GM18861 (cell line): ENCODE data around the gene RPS6KL1.
A peak's percentile ranks its signal among the peaks of the same experiment; 100 is the strongest.

Experiments
- ATAC-seq: cut with Tn5 transposase; IDR thresholded peaks from one replicate; pipeline ENCODE4 v1.9.1; 2021; ENCODE audit not compliant: unreplicated experiment

The RPS6KL1 gene, protein sequence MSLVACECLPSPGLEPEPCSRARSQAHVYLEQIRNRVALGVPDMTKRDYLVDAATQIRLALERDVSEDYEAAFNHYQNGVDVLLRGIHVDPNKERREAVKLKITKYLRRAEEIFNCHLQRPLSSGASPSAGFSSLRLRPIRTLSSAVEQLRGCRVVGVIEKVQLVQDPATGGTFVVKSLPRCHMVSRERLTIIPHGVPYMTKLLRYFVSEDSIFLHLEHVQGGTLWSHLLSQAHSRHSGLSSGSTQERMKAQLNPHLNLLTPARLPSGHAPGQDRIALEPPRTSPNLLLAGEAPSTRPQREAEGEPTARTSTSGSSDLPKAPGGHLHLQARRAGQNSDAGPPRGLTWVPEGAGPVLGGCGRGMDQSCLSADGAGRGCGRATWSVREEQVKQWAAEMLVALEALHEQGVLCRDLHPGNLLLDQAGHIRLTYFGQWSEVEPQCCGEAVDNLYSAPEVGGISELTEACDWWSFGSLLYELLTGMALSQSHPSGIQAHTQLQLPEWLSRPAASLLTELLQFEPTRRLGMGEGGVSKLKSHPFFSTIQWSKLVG

DNA sequence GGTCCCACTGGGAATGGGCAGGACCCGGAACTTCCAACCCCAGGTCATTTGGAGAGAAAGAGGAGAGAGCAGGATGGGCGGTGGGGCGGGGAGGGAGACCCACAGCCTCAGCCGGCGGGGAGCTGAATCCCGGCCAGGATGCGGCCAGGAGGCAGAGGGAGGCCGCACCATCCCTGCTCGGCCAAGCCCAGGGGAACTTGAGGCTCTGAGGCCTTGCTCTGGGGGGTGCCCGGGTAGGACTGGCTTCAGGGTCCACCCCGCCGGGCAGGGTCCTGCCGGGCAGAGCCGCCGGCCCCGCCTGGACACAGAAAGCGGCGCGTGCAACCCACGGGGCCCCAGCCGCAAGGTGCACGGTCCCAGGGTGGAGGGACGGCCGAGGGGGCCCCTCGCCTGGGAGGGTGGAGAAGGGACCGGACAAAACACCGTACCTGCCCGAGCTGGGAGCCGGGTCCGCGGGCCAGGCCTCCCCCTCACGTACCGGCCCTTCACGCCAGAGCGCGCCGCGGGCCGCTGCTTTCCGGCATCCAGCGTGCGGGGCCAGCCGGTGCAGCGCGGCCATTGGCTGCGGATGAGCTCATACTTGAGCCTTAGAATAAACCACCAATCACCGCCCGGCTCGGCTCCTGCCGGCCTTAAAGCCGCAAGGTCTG, at the start of gene RPS6KL1:
RPS6KL1 (minus strand) TSS at position 509 of the 650 bp plus-strand sequence. CDS start 1,719 bp downstream, outside the sequence.
- ATAC-seq = peak; percentile 92

DNA sequence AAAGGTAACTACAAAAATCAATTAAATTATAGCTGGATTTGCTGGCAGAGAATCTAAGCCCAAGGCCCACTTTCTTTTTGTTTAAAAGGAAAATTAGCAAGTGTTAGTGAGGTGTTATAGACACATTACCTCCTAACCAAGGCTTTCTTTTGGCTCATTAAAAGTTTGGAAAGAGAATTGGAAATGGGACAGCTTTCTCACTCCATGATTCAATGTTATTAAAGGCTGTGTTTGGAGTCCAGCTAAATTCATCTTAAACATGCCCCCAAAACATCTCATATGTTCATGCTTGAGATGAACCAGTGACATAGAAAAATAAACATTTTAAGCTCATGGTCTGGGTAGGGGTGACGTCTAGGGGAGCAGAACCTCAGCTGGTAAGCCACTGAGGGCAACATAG, 45.8 kb upstream of the RPS6KL1 start:
- ATAC-seq = no peak

DNA sequence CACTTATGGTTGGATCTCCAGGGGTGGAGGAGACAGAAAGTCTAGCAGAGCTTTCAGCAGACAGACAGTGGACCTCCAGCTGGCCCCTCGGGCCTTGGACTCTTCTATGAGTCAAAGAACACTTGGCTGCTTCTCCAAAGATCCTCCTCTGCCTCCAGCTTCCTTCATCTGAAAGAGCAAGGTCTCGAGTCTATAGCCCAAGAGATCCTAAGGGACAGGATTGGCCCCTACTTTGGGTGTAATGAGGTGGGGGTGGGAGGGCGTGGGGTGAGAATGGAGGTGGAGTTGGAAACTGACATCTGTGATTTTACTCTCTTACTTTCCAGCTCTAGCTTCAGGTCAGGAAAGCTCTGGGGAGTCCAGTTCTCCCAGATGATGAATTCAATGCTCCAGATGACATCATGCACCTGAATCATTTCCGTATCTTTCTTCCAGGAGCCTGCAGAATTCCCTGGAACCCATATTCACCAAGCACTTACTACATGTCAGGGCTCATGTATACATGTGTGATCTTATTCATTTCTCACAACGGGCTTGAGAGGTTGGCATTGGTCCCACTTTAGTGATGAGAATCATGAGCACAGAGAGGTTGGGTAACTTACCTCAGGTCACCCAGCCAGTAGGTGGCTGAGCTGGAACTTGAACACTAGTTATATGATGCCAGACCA, 42.6 kb upstream of the RPS6KL1 start:
- no peak for ATAC-seq

DNA sequence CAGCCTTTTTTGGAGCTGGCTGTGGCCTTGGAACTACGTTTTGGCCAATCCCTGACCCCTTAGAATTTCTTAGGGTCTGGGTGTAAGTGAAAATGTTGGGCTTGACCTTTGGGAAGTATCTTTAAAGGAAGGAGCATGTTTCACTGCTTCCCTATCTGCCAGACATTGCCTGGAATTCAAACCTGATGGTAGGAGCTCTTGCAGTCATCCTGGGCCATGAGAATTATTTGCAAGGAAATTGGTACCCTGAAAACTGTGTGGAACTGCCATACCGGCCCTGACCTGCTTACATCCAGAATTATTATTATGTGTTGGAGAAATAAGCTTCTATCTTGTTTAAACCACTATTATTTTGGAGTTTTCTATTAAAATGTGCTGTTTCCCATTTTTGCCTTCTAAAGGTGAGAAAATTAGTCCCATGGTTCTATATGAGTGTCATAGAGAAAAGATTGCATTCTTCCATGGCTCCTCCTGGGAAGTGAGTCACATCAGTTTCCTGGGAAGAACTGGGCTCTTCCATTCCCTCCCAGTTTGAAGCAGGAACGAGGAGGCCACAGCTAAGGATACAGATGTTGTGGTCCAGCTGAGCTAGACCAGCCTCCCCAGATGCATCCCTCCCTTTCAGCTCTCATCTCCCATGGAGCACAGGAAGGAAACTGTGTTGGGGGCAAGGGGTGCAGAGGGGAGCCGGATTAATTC, 41.9 kb upstream of the RPS6KL1 start:
- no peak for ATAC-seq

DNA sequence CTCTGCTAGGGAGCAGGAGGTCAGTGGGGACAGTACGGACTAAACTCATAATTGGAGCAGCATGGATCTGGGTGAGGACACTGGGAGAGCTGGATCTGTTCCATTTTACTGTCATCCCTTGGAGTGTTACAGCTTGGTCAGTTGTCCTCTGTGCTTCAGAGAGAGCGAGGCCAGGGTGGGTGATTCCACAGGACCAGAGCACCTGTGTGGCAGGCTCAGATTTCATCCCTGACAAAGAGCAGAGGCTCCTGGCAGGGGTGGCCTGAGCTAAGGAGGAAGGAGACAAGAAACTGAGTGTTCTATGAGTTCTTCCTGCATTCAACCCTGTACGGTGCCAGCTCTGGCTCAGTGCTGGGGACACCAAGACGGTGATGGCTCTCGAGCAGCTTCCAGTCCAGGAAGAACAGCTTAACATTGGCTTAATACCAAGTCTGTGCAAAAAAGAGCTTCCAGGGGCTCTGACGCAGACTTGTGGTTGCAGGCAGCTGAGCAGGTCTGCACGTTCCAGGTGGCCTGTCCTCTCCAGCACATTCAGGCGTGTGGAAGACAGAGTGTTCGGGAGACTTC, 40.7 kb upstream of the RPS6KL1 start:
- no peak for ATAC-seq

DNA sequence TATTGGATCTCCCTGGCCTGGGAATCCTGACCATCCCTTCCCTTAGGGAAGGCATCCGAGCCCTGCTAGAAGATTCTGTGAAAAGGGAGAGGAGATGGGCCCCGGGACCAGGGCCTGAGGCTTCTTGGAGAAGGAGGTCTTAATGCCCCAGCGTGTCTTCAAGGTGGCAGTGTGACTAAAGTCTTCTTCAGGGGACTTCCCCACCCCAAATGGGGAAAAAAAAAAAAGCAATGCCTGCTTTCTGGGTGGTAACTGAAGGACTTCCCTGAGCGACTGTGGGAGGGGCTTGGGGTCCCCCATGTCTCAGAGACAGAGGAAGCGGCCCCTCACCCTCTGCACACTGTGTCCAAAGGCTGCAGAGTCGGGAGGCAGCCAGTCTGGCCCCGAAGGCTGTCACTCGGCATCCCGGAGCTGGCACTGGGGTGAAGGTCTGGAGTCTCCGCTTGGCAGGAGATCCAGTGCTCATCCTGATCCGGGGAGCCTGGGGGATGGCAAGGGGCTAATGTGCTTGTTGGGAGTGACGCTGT, 40.2 kb upstream of the RPS6KL1 start:
- ATAC-seq = no peak

DNA sequence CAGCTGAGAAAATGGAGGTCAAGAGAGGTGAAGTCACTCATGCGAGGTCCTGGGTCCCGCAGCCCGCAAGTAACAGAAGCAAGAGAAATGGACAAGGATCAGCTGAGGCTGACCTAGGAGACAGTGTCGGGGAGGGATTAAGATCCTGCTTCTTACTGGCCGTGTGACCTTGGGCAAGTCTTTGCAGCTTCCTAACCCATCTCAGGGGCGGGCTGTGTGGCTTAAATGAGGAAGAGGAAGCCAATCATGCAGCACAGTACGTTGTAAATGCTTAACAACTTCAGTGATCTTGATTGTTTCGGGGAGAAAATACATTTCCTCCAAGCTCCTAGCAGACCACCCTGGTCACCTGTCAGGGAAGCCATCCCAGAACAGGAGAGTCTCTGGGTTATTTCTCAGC, 39.4 kb upstream of the RPS6KL1 start:
- ATAC-seq = no peak

DNA sequence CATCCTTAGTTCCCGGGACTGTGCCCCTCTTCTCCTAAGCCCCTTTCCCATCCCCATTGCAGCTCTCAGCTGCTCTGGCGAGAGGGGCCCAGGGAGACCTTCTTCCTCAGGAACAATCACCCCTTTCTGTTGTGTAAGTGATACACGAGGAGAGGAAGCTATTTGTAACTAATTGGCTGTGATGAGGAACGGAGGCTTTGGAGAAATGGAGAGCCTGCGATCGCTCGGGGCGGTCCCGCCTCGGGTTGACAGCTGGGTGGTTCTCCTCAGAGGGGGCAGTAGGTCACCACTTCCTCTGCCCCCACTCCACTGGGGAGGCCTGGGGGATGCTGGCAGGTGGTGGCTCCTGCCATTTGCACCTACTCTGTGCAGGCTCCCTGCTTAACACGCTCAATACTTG, 39.0 kb upstream of the RPS6KL1 start:
- no peak for ATAC-seq

DNA sequence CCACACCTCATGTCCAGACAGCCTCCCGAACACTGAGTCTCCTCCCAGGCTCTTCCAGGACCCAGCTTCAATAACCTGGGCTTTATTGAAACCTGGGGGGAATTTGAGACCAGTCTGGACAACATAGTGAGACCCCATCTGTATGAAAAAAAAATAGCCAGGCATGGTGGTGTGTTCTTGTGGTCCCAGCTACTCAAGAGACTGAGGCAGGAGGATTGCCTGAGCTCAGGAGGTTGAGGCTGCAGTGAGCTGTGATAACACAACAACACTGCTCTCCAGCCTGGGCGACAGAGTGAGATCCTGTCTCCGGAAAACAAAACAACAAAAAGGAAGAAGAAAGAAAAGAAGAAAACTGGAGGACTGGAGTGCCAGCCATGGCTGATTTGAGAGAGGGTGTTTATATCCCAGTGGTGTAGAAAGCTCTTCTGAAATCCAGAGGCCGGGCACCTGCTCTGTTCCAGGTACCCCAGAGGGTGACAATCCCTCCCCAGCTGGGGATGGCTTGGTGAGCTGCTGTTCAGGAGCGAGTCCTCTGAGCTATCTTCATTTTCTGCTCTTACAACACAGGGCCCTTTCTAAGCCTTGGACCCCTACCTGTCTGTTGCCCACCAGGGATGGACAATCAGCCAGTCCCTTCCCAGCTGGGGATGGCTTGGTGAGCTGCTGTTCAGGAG, 38.3 kb upstream of the RPS6KL1 start:
- ATAC-seq = no peak

DNA sequence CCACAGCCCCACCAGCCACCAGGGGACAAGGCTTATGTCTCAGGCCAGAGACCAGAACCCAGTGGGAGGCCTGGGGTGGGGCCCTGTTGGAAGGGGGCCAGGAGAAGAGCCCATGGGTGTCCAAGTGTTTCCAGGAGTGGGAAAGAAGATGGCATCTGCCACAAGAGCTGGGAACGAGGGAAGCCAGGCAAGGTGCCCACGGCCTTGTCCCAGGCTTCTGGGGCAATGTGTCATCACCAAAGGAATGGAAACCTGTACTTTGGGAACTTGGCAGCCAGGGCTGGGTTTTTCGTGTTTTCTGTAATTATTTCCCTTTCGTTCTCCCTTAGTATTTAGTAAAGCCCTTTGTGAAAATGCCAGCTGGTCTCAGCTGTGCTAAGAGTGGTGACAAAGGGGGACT, 37.7 kb upstream of the RPS6KL1 start:
- ATAC-seq = no peak

DNA sequence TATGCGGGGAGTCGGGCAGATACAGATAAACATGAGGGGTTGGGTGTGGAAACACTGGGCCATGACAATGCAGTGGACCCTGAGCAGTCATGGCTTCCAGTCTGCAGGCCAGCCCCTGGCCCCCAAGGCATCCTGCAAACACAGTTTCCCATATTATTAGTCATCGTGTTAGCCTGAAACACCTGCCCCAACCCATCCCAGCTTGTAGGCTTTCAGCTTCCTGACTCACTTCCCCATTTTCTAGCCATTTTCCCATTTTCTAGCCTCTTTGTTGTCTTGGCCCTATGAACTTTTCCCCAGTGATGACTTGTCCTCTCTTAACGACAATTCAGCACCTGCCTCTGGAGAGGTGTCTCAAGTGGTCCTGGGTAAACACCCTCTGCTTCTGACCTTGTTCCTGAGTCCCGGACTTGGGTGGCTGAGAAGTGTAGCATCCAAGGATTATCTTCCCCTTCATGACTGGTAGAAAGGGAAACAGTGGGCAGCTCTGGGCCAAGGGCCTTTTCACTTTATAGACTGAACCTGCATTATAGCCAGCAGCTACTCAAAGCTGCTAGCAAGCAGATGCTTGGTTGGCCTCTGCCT, 36.6 kb upstream of the RPS6KL1 start:
- no peak for ATAC-seq

DNA sequence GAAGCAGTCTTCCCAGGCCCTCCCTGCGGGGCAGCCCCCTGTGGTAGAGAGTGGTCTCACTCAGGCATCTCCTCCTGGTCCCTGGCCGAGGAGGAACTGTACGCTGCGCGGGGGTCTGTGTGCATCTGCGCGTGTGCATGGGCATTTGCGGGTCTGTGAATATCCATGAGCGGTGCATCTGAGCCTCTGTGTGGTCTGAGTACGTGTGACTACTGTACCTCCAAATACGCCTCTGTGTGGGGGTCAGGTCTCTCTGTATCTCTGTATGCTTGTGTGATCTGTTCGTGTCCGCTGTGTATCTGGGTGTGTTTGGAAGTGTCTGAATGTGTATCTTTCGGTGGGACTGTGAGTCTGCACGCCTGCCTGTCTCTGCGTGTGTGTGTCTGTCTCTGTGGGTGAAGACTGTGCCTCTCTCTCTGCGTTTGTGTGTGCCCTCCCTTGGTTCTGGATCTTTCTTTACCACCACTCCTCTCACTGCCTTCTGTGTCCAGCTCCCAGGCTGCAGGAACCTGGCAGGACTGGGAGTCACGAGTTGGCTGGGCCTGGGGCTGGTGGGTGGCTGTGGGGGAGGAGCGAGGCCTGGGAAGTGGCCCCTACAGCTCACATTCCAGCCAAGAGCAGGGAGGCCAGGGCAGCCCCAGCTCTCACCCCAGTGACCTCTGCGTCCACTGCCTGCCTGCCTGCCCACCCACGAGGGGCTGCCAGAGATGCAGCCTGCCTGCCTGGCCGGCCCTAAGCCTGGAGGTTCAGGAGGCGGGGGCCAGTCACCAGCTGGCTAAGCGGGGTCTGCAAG, 33.4 kb upstream of the RPS6KL1 start:
- no peak for ATAC-seq

DNA sequence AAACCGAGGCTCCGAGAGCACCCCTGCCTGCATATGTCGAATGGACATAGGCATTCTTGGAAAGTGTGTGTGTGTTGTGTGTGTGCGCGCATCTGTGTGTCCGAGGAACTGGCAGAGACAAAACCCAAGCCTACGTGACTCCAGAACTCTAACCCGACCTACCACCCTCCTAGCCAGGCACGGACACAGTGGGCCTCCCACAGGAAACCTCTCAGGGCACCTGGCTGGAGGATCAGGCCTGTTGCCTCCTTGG, 32.9 kb upstream of the RPS6KL1 start:
- no peak for ATAC-seq

DNA sequence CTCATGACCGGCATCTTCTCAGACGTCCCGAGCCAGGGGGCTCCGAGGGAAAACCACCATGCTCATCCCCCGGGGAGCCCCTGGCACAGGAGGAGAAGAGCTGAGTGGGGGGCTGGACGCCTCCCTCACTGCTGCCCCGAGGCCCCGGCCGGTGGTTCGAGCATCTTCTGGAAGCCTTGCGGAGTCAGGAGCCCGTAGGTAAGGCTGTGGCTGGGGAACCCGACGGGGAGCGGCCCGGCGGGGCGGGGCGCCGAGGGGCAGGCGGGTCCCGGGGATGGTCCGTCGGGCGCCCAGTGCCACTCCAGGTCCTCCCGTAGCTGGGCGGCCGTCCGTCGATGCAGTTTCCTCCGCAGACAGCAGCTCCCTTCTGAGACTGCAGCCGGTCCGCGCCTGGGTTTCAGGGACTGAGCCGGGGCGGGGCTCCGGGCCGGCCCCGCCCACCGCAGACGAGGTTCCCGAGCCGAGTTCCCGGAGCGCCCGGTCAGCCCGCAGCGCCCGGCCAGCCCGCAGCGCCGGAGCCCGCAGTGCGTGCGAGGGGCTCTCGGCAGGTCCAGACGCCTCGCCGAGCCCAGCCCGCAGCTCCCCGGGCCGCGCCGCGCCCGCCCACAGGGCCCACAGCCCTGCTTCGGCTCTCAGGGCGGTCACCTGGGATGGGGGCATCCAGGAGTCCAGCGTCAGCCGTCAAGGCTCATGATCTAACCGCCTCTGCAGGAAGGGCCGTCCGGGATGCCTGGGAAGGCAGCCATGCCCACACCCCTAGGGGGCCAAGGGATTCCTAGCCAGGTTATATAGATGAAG, 32.4 kb upstream of the RPS6KL1 start, which contains the start of gene PGF:
PGF (minus strand) TSS at position 369 of the 798 bp plus-strand sequence; CDS start at position 14, 355 bp downstream.
- no peak for ATAC-seq

DNA sequence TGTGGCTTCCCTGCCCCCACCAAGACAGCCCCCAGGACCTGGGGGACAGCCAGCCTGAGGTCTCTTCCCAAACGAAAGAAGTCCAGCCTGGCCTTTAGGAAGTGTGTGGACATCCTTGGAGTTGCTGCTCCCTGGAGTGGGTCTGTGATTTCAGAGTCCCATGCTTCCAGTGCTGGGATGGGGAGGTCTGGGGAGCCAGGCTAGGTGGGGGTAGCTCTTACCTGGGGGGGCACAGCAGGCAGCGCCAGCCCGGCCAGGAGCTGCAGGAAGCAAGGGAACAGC, 31.8 kb upstream of the RPS6KL1 start:
- no peak for ATAC-seq

DNA sequence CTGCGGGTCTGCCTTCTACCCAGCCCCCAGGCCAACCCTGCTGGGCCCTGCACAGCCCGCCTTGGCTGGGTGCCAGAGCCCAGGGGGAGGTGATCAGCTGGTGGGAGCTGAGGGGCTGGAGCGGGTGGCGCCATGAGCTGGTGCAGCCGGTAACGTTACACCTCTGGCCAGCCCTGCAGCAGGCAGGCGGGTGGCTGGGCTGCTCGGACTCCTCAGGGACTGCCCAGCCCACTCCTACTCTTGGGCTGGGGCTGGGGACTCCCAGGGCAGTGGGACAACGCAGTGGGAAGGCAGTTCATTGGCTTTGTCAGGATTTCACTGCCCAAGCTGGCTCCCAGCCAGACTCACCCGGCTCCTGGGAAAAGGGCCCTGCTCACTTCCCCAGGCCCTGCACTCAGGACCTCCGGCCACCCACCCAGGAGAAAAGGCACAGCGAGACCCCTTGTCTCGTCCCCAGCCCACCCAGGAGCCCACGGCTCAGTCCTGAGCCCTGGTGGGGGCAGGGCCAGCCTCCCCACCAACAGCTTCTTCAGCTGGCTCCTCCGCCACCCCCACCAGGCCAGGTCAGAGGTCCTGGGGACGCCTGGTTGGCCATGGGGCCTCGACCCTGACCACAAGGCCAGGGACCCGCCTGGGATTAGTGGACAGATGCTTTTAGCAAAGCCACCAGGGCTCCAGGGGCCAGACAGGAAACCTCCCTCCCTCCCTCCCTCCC, 31.3 kb upstream of the RPS6KL1 start:
- no peak for ATAC-seq

DNA sequence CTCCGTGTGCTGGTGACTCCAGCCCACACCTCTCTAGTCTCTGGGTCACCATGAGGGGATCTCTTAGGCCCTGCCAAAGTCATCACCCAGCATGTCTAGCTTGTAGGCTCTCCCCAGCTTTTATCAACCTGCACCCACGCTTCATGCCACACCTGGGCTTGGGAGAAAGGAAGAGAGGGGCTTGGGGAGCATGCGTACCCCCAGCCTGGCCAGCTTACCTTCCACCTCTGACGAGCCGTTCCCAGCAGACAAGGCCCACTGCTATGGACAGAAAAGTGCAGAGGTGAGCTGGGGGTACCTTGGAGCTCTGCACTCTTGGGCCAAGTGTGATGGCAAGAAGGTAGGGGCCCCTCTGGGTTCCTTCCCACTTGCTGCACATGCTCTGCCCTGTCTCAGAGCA, 30.6 kb upstream of the RPS6KL1 start:
- no peak for ATAC-seq
